GM12891 (cell line): ENCODE results near the gene GPR153.

Source experiments
- DNase-seq: peaks from one replicate; pipeline ENCODE4 v3.0.0; 2011; ENCODE audit warnings: low spot score; ENCODE audit not compliant: insufficient read length
- FAIRE-seq: peaks from 2 replicates; lab custom pipeline; 2011; peaks lifted over from hg19 to GRCh38; lab: Jason Lieb, UNC
- PAX5 ChIP-seq: IDR thresholded peaks from 2 replicates; pipeline ENCODE4 v1.6.1; 2011; ENCODE audit warnings: low read length, moderate library complexity, mild to moderate bottlenecking; ENCODE audit not compliant: insufficient read depth, severe bottlenecking
- POLR2A ChIP-seq: IDR thresholded peaks from 2 replicates; pipeline ENCODE4 v1.6.1; 2011; ENCODE audit warnings: low read depth, low read length, control low read depth
- POLR2AphosphoS5 ChIP-seq: IDR thresholded peaks from 2 replicates; pipeline ENCODE4 v1.6.1; 2011; ENCODE audit warnings: low read depth, low read length, control low read depth
- POU2F2 ChIP-seq: IDR thresholded peaks from 2 replicates; pipeline ENCODE4 v1.6.1; 2011; ENCODE audit warnings: low read depth, mild to moderate bottlenecking, control low read depth, low read length, moderate library complexity
- SPI1 ChIP-seq: IDR thresholded peaks from 2 replicates; pipeline ENCODE4 v1.6.1; 2011; ENCODE audit warnings: low read depth, low read length, control low read depth
- TAF1 ChIP-seq: IDR thresholded peaks from 2 replicates; pipeline ENCODE4 v1.6.1; 2011; ENCODE audit warnings: low read depth, low read length, control low read depth

GPR153 gene

GRCh38 chr1:6279066-6279465 lies 18.2 kb upstream of the GPR153 start:
- TF ChIP-seq PAX5 (no peak), POLR2A (no peak), POLR2AphosphoS5 (no peak), POU2F2 (no peak), TAF1 (no peak), SPI1 (no peak)
- DNase-seq (no peak), FAIRE-seq (no peak)

GRCh38 chr1:6278263-6278662 lies 17.4 kb upstream of the GPR153 start:
- no peak for TF ChIP-seq POU2F2
- no peak for TF ChIP-seq POLR2AphosphoS5
- no peak for TF ChIP-seq PAX5
- no peak for TF ChIP-seq TAF1
- TF ChIP-seq SPI1, result no peak
- no peak for TF ChIP-seq POLR2A
- FAIRE-seq (no peak), DNase-seq (no peak)

GRCh38 chr1:6276811-6277555 lies 16.1 kb upstream of the GPR153 start:
- DNase-seq (no peak), FAIRE-seq (no peak)
- TF ChIP-seq SPI1 (no peak), POLR2AphosphoS5 (no peak), TAF1 (no peak), PAX5 (no peak), POLR2A (no peak), POU2F2 (no peak)

- TF ChIP-seq TAF1 (no peak), SPI1 (no peak), POLR2A (no peak), POU2F2 (no peak), PAX5 (no peak), POLR2AphosphoS5 (no peak)
- FAIRE-seq (no peak), DNase-seq (no peak)
Observed at GRCh38 chr1:6275826-6276782, 15.2 kb upstream of the GPR153 start.

- no peak for DNase-seq
- FAIRE-seq, result no peak
- TF ChIP-seq SPI1, result no peak
- no peak for TF ChIP-seq POLR2AphosphoS5
- TF ChIP-seq PAX5, result no peak
- TF ChIP-seq POLR2A, result no peak
- no peak for TF ChIP-seq TAF1
- TF ChIP-seq POU2F2, result no peak
Observed at GRCh38 chr1:6274622-6275139, 13.8 kb upstream of the GPR153 start.

GRCh38 chr1:6274102-6274501 lies 13.2 kb upstream of the GPR153 start:
- DNase-seq (no peak), FAIRE-seq (no peak)
- no peak for TF ChIP-seq POLR2AphosphoS5

GRCh38 chr1:6273380-6273891 lies 12.5 kb upstream of the GPR153 start:
- no peak for DNase-seq

GRCh38 chr1:6272868-6273267 lies 12.0 kb upstream of the GPR153 start:
- FAIRE-seq, result no peak
- no peak for TF ChIP-seq POLR2A
- TF ChIP-seq POLR2AphosphoS5, result no peak
- TF ChIP-seq TAF1, result no peak
- DNase-seq, result no peak

More at GRCh38 chr1:6273380-6273891, 12.5 kb upstream of the GPR153 start:
- FAIRE-seq, result no peak
- TF ChIP-seq TAF1, result no peak
- TF ChIP-seq SPI1, result no peak
- no peak for TF ChIP-seq POLR2AphosphoS5
- no peak for TF ChIP-seq POLR2A
- TF ChIP-seq PAX5, result no peak
- TF ChIP-seq POU2F2, result no peak

GRCh38 chr1:6272452-6272851 lies 11.6 kb upstream of the GPR153 start:
- FAIRE-seq (no peak), DNase-seq (no peak)
- TF ChIP-seq SPI1 (no peak), POLR2AphosphoS5 (no peak), PAX5 (no peak), POU2F2 (no peak), TAF1 (no peak), POLR2A (no peak)
